ENCODE results near the gene CLECL1.

- TF ChIP-seq CTCF (IDR thresholded peaks at IDR 0.05; ENCODE audit: low read depth, low read length): no peak
- no peak for TF ChIP-seq EZH2phosphoT487 (IDR thresholded peaks at IDR 0.05; ENCODE audit: low read depth)
These were observed 32.3 kb downstream of the CLECL1 start for GRCh38 chr12:9700606-9700956.

All from OCI-LY3 (cell line).